T1000 (cell line): ENCODE results near the gene CDC25C.

Experiments used
- DNase-seq: peaks from one replicate; lab custom pipeline; 2025; ENCODE audit warnings: mixed read lengths; lab: John Stamatoyannopoulos, UW

CDC25C gene

GRCh38 chr5:138331449-138332368 is at the start of gene CDC25C:
Gene CDC25C (minus strand): TSS chr5:138331804. CDS start chr5:138331180, 624 bp downstream.
- peak; percentile 97 for DNase-seq

- no peak for DNase-seq
These were observed 41.0 kb upstream of the CDC25C start for GRCh38 chr5:138372653-138373052.

GRCh38 chr5:138372225-138372624 is 40.6 kb upstream of the CDC25C start:
- DNase-seq = no peak

- no peak for DNase-seq
These were observed 39.9 kb upstream of the CDC25C start for GRCh38 chr5:138371454-138371853.

GRCh38 chr5:138370537-138370936 is 38.9 kb upstream of the CDC25C start:
- no peak for DNase-seq

- DNase-seq = no peak
These were observed 38.1 kb upstream of the CDC25C start for GRCh38 chr5:138369706-138370105.

- no peak for DNase-seq
These were observed 37.7 kb upstream of the CDC25C start for GRCh38 chr5:138369261-138369660.

- DNase-seq = no peak
These were observed 35.2 kb upstream of the CDC25C start for GRCh38 chr5:138366632-138367382.

GRCh38 chr5:138364576-138364975 is 33.0 kb upstream of the CDC25C start:
- DNase-seq = no peak

- DNase-seq = no peak
These were observed 29.4 kb upstream of the CDC25C start for GRCh38 chr5:138360941-138361452.

GRCh38 chr5:138359621-138360020 is 28.0 kb upstream of the CDC25C start:
- no peak for DNase-seq

GRCh38 chr5:138354926-138355378 is 23.3 kb upstream of the CDC25C start:
- peak; percentile 36 for DNase-seq

- DNase-seq = no peak
These were observed 22.8 kb upstream of the CDC25C start for GRCh38 chr5:138354387-138354786.

- no peak for DNase-seq
These were observed 22.0 kb upstream of the CDC25C start for GRCh38 chr5:138353560-138354080.

GRCh38 chr5:138352722-138353559 is 21.3 kb upstream of the CDC25C start:
- DNase-seq = peak; percentile 69

- DNase-seq = peak; percentile 84
These were observed 20.6 kb upstream of the CDC25C start, which contains the start of gene KDM3B for GRCh38 chr5:138352071-138352721. Gene KDM3B (plus strand): TSS chr5:138352685. CDS start chr5:138352796, 111 bp downstream.

- no peak for DNase-seq
These were observed 19.9 kb upstream of the CDC25C start for GRCh38 chr5:138351517-138351916.

- DNase-seq = peak; percentile 9
These were observed 19.5 kb upstream of the CDC25C start for GRCh38 chr5:138351056-138351455.

GRCh38 chr5:138350563-138350890 is 18.9 kb upstream of the CDC25C start:
- DNase-seq = no peak

GRCh38 chr5:138349852-138350562 is 18.4 kb upstream of the CDC25C start:
- DNase-seq = no peak
